Activated B cell treated with CpG ODN at 0.5 μM for 24 hours (primary cell): ENCODE data around the gene NOX1. TPM values are rescaled to one million over a fixed set of nuclear protein-coding genes. Genes with fewer than 3 reads are reported as not detected.

Experiments used
- ATAC-seq: fragments of 200-7000 bp; cut with Tn5 transposase; one replicate; pipeline ENCODE4 v1.10.0; 2021; ENCODE audit warnings: low read depth, mild to moderate bottlenecking, moderate library complexity
- CTCF ChIA-PET: fragments of 350-600 bp; sonication (Branson Sonifier 250); formaldehyde crosslinking; loops from one replicate; lab custom pipeline; 2021; ENCODE audit warnings: antibody characterized with exemption; lab: Charles Lee
- POLR2A ChIA-PET: fragments of 350-600 bp; sonication (Branson Sonifier 250); formaldehyde crosslinking; loops from one replicate; lab custom pipeline; 2021; ENCODE audit warnings: antibody characterized with exemption; lab: Charles Lee
- DNase-seq: peaks from one replicate; pipeline ENCODE4 v3.0.0; 2022
- H3K27ac Mint-ChIP-seq: one replicate; pipeline ENCODE4 v1.8.0; 2020; ENCODE audit warnings: mixed read lengths
- H3K27me3 Mint-ChIP-seq: one replicate; pipeline ENCODE4 v1.8.0; 2021; ENCODE audit warnings: mixed read lengths
- H3K36me3 Mint-ChIP-seq: one replicate; pipeline ENCODE4 v1.8.0; 2021; ENCODE audit warnings: low read depth, mixed read lengths
- H3K4me1 Mint-ChIP-seq: one replicate; pipeline ENCODE4 v1.8.0; 2021; ENCODE audit warnings: mixed read lengths
- H3K4me3 Mint-ChIP-seq: one replicate; pipeline ENCODE4 v1.8.0; 2020; ENCODE audit warnings: mild to moderate bottlenecking, mixed read lengths
- H3K9me3 Mint-ChIP-seq: one replicate; pipeline ENCODE4 v1.8.0; 2020; ENCODE audit warnings: mixed read lengths
- CTCF ChIP-seq: fragments of 200-600 bp; IDR thresholded peaks from one replicate; pipeline ENCODE4 v1.8.0; 2022; ENCODE audit warnings: antibody characterized with exemption, mild to moderate bottlenecking
- intact Hi-C: fragments of 100-400 bp; cut with micrococcal nuclease; formaldehyde crosslinking; loops from one replicate; pipeline ENCODE4 v1.15.1; 2024
- total RNA-seq: library from RNA; stranded (reverse); gene quantifications from 2 replicates; pipeline ENCODE4 v1.2.3, GENCODE V29; 2022

The NOX1 gene
- not detected in 2 replicates for total RNA-seq

- CTCF ChIA-PET: no interaction called here
- Mint-ChIP-seq H3K4me1 (no peaks in the 10 kb centered on the region), H3K27me3 (no peaks in the 10 kb centered on the region), H3K27ac (no peak within 1 kb of the TSS), H3K4me3 (no peak within 1 kb of the TSS), H3K9me3 (no peaks in the 10 kb centered on the region), H3K36me3 (no peaks in the 10 kb centered on the region)
- ATAC-seq (no peak), DNase-seq (no peak)
- no peak for TF ChIP-seq CTCF
- POLR2A ChIA-PET: no interaction called here
- intact Hi-C loops: no loop called here
Measured at GRCh38 chrX:100874325-100874724, at the start of gene NOX1. NOX1 (minus strand) TSS chrX:100874359; CDS start chrX:100874139, 220 bp downstream.

GRCh38 chrX:100915562-100915961, 41.4 kb upstream of the NOX1 start:
- Mint-ChIP-seq H3K4me1 (peaks cover 10% of the 10 kb centered on the region), H3K27me3 (no peaks in the 10 kb centered on the region), H3K36me3 (peaks cover 7% of the 10 kb centered on the region), H3K27ac (no peak overlapping the region), H3K4me3 (no peak overlapping the region), H3K9me3 (no peaks in the 10 kb centered on the region)
- CTCF ChIA-PET: no interaction called here
- no peak for TF ChIP-seq CTCF
- POLR2A ChIA-PET: no interaction called here
- no peak for DNase-seq
- intact Hi-C loops: no loop called here
- ATAC-seq: no peak

GRCh38 chrX:100913111-100913510, 39.0 kb upstream of the NOX1 start:
- ATAC-seq (no peak), DNase-seq (no peak)
- Mint-ChIP-seq H3K27ac (no peak overlapping the region), H3K36me3 (peaks cover 7% of the 10 kb centered on the region), H3K9me3 (no peaks in the 10 kb centered on the region), H3K27me3 (no peaks in the 10 kb centered on the region), H3K4me1 (peaks cover 12% of the 10 kb centered on the region), H3K4me3 (no peak overlapping the region)
- ChIA-PET CTCF (no interaction called here), POLR2A (no interaction called here)
- intact Hi-C loops: no loop called here
- no peak for TF ChIP-seq CTCF

GRCh38 chrX:100911731-100912130, 37.6 kb upstream of the NOX1 start:
- H3K36me3 Mint-ChIP-seq: peaks cover 7% of the 10 kb centered on the region
- H3K4me3 Mint-ChIP-seq: no peak overlapping the region
- no peaks in the 10 kb centered on the region for H3K9me3 Mint-ChIP-seq
- ChIA-PET POLR2A (no interaction called here), CTCF (no interaction called here)
- H3K27ac Mint-ChIP-seq: no peak overlapping the region
- peaks cover 16% of the 10 kb centered on the region for H3K4me1 Mint-ChIP-seq
- no peak for TF ChIP-seq CTCF
- no peaks in the 10 kb centered on the region for H3K27me3 Mint-ChIP-seq
- DNase-seq (no peak), ATAC-seq (no peak)
- intact Hi-C loops: no loop called here

- no peak for TF ChIP-seq CTCF
- Mint-ChIP-seq H3K27ac (peak overlapping the region; percentile 30), H3K4me3 (no peak overlapping the region), H3K4me1 (peaks cover 30% of the 10 kb centered on the region), H3K9me3 (no peaks in the 10 kb centered on the region), H3K27me3 (no peaks in the 10 kb centered on the region), H3K36me3 (peaks cover 5% of the 10 kb centered on the region)
- DNase-seq: no peak
- ChIA-PET CTCF (no interaction called here), POLR2A (no interaction called here)
- no peak for ATAC-seq
- intact Hi-C loops: no loop called here
Measured at GRCh38 chrX:100905620-100906019, 31.5 kb upstream of the NOX1 start.
